ENCODE data around the gene AGPS. TPM values are rescaled to one million over a fixed set of nuclear protein-coding genes. Genes with fewer than 3 reads are reported as not detected.
A peak's percentile ranks its signal among the peaks of the same experiment; 100 is the strongest.

AGPS gene
- polyA plus RNA-seq (2011; rRNA removed): 6.9 and 18.5 TPM in 2 replicates
- 6.2 and 8.7 TPM in 2 replicates for polyA minus RNA-seq (2011; rRNA and poly(A)+ RNA removed)

GRCh38 chr2:177392373-177393202, at the start of gene AGPS:
AGPS (plus strand) TSS chr2:177392773; CDS start chr2:177392790, 17 bp downstream.
- CTCF ChIA-PET: interaction anchor here (1.2 to 1.7 kb wide), 4 partner anchors 11 to 228 kb away, joined by 3 to 8 read pairs (median 5); no protein-coding TSS in a partner anchor
- DNase-seq (ENCODE audit: low read depth): no peak
- POLR2A ChIA-PET: interaction anchor here (0.6 kb wide), 1 partner anchor 153 kb away, joined by 8 read pairs; no protein-coding TSS in a partner anchor
- Histone ChIP-seq H3K36me3 (ENCODE audit: control insufficient read depth, insufficient read depth, low read length) (no peaks in the 10 kb centered on the region), H3K27me3 (ENCODE audit: control insufficient read depth, insufficient read depth, low read length) (no peaks in the 10 kb centered on the region), H3K4me3 (ENCODE audit: low read depth, low read length) (peak within 1 kb of the TSS; percentile 72)
- no peak for TF ChIP-seq CTCF (IDR thresholded peaks at IDR 0.05; ENCODE audit: insufficient read depth, low read depth, low read length)

GRCh38 chr2:177343773-177344172, 48.8 kb upstream of the AGPS start:
- Histone ChIP-seq H3K36me3 (ENCODE audit: control insufficient read depth, insufficient read depth, low read length) (no peaks in the 10 kb centered on the region), H3K4me3 (ENCODE audit: low read depth, low read length) (no peak overlapping the region), H3K27me3 (ENCODE audit: control insufficient read depth, insufficient read depth, low read length) (no peaks in the 10 kb centered on the region)
- DNase-seq (ENCODE audit: low read depth): no peak
- TF ChIP-seq CTCF (IDR thresholded peaks at IDR 0.05; ENCODE audit: insufficient read depth, low read depth, low read length): no peak
- POLR2A ChIA-PET: no interaction called here
- CTCF ChIA-PET: interaction anchor here (0.6 to 2.3 kb wide), 3 partner anchors 11 to 380 kb away, joined by 4 to 6 read pairs (median 4); no protein-coding TSS in a partner anchor

GRCh38 chr2:177344316-177344715, 48.3 kb upstream of the AGPS start:
- CTCF ChIA-PET: interaction anchor here (0.6 to 2.3 kb wide), 4 partner anchors 11 to 380 kb away, joined by 3 to 6 read pairs (median 4); no protein-coding TSS in a partner anchor
- no peak for DNase-seq (ENCODE audit: low read depth)
- POLR2A ChIA-PET: no interaction called here
- no peak for TF ChIP-seq CTCF (IDR thresholded peaks at IDR 0.05; ENCODE audit: insufficient read depth, low read depth, low read length)
- no peaks in the 10 kb centered on the region for H3K36me3 ChIP-seq (ENCODE audit: control insufficient read depth, insufficient read depth, low read length)
- H3K4me3 ChIP-seq (ENCODE audit: low read depth, low read length): no peak overlapping the region
- H3K27me3 ChIP-seq (ENCODE audit: control insufficient read depth, insufficient read depth, low read length): no peaks in the 10 kb centered on the region

DNA sequence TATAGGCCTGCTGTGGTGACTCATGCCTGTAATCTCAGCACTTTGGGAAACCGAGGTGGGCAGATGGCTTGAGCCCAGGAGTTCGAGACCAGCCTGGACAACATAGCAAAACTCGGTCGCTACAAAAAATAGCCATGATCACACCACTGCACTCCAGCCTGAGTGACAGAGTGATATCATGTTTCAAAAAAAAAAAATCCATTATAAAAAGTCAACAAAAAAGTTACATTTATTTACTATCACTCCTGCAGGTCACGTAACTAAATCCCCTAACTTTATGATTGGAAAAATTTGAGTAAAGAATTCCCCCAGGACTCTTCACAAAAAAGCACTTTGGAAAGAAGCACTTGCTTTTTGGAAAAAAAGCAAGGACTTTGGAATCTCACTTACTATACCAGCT, 46.4 kb upstream of the AGPS start:
- POLR2A ChIA-PET: no interaction called here
- Histone ChIP-seq H3K36me3 (ENCODE audit: control insufficient read depth, insufficient read depth, low read length) (no peaks in the 10 kb centered on the region), H3K4me3 (ENCODE audit: low read depth, low read length) (no peak overlapping the region), H3K27me3 (ENCODE audit: control insufficient read depth, insufficient read depth, low read length) (no peaks in the 10 kb centered on the region)
- CTCF ChIA-PET: interaction anchor here (0.7 to 1.4 kb wide), 2 partner anchors 10 to 377 kb away, joined by 3 to 5 read pairs; no protein-coding TSS in a partner anchor
- no peak for DNase-seq (ENCODE audit: low read depth)
- TF ChIP-seq CTCF (IDR thresholded peaks at IDR 0.05; ENCODE audit: insufficient read depth, low read depth, low read length): no peak

GRCh38 chr2:177347570-177347969, 45.0 kb upstream of the AGPS start:
- TF ChIP-seq CTCF (IDR thresholded peaks at IDR 0.05; ENCODE audit: insufficient read depth, low read depth, low read length): no peak
- ChIA-PET CTCF (interaction anchor here (1.4 kb wide), 1 partner anchor 11 kb away, joined by 5 read pairs; no protein-coding TSS in a partner anchor), POLR2A (no interaction called here)
- Histone ChIP-seq H3K27me3 (ENCODE audit: control insufficient read depth, insufficient read depth, low read length) (no peaks in the 10 kb centered on the region), H3K36me3 (ENCODE audit: control insufficient read depth, insufficient read depth, low read length) (no peaks in the 10 kb centered on the region), H3K4me3 (ENCODE audit: low read depth, low read length) (no peak overlapping the region)
- no peak for DNase-seq (ENCODE audit: low read depth)
